NCI-H146 (cell line): ENCODE results near the gene SPTBN5.

ENCODE experiments used
- DNase-seq: peaks from one replicate; lab custom pipeline; 2025; lab: John Stamatoyannopoulos, UW

The SPTBN5 gene

DNA sequence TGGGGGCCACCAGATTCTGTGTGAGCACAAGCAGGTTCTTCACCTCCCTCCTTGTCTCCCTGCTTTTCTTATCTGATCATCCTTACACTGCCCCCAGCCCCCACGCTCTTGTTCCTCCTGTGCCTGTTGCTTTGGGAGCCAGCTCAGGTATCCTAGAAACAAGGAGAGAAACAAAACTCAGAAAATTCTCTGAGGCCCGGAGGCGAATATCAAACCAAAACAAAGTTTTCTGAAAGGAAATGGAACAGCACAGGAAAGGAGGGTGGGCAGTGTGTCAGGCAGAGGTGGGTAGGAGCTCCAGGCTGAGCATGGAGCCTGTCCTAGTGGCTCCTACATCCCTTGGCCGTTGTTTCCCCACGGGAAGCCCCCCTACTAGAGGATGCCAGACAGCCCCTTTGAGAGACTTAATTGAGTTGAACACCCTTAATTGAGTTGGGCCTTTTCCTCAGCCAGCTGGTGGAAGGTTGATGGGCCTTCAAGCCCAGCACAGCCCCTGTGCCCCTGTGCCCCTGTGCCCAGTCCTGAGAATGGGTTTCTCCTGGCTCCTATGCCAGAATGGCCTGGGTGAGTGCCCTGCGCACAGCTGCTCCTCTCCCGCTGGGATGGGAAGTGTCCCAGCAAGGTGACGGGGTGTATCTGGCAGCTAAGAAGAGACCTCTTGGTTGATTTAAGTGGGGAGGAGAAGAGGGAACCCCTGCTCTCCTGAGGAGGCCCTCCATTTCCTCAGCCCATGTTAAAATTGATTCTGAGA is 88.8 kb downstream of the SPTBN5 start:
- no peak for DNase-seq

DNA sequence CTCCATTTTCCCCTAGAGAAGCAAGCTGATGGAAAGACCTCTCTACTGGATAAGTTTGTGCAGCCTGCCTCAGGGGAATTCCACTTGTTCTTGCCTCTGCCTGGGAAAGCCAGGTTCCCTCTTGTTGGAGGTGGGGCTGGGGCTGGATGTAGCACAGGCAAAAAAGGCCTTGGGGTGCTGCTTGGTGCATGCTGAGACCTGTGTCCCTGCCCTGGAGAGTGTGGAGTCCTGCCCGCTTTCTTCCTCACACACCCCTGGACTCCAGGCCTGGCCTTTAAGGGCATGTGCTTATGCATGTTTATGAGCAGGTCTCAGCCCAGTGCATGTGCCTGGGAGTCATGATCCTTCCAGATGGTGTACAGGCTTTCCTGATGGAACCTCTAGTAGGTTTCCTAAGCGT is 89.5 kb downstream of the SPTBN5 start:
- no peak for DNase-seq

GRCh38 chr15:41801850-41802455 is 91.9 kb downstream of the SPTBN5 start:
- no peak for DNase-seq

DNA sequence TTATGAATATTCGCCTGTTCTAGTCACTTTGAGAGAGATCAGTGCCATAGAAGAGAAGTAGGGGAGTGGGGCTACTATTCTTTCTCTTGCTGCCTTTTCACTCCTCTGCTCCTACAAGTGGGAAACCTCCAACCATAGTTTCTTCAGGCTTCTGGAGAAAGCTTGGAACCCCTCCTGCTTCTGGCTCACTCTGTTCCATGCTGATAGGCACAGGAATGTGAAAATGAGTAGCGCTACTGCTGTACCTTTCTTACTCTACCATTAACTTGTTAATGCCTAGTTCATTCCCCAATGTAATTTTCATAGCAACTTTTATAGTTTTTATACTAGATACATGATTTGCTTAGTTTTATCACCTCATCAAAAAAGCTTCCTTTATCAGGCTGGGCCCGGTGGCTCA is 92.7 kb downstream of the SPTBN5 start:
- DNase-seq, result no peak

GRCh38 chr15:41799488-41799805 is 94.4 kb downstream of the SPTBN5 start:
- no peak for DNase-seq

GRCh38 chr15:41798607-41799487 is 95.0 kb downstream of the SPTBN5 start:
- no peak for DNase-seq
